Measurements from ENCODE around the gene PHLDB3. TPM values are rescaled to one million over a fixed set of nuclear protein-coding genes. Genes with fewer than 3 reads are reported as not detected.
A peak's percentile ranks its signal among the peaks of the same experiment; 100 is the strongest.

Gene PHLDB3
- total and polyA plus RNA-seq, 12 donors, result 4.0 to 10.0 (median 5.7) TPM

DNA sequence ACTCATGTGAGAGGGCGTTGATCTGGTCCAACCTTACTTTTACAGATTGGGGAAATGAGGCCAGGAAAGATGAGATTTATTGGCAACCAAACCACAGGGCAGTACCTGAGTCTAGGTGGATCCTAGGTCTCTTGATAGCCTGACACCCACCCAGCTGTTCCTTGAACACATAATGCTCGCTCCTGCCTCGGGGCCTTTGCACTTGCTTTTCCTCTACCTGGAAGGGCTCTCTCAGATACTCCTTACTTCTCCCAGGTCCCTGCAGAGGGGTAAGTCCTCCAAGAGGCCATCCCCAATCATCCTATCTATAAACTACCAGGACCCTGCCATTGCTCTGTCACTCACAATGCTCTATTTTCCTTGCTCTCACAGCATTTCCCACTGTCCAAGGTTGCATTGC is 35.8 kb upstream of the PHLDB3 start:
- H3K27me3 ChIP-seq, result no peaks in the 10 kb centered on the region
- DNase-seq (no peak), ATAC-seq (no peak)
- H3K27ac ChIP-seq, result no peak overlapping the region
- TF ChIP-seq CTCF (IDR thresholded peaks at IDR 0.05), result no peak
- H3K4me1 ChIP-seq, result peaks cover 0 to 5% (median 0%) of the 10 kb centered on the region in 9 donors
- H3K36me3 ChIP-seq, result peaks cover 0 to 85% (median 47%) of the 10 kb centered on the region in 9 donors
- intact Hi-C loops (cut with DNase I), result loop anchor here in 2 of 10 donors (10.0 kb wide), 2 partner anchors 104 to 244 kb away; partner anchors contain the start of gene KCNN4 (in 1 of the 2)
- WGBS, 2 donors, result 96 to 97% methylated on average over 3 of the region's 3 CpGs
- H3K4me3 ChIP-seq, result no peak overlapping the region
- H3K9me3 ChIP-seq, result peaks cover 0 to 15% (median 10%) of the 10 kb centered on the region in 11 donors

GRCh38 chr19:43538922-43539321 is 34.4 kb upstream of the PHLDB3 start:
- no peak for DNase-seq
- H3K4me3 ChIP-seq, result no peak overlapping the region
- H3K36me3 ChIP-seq, result peaks cover 0 to 71% (median 35%) of the 10 kb centered on the region in 9 donors
- peaks cover 0 to 15% (median 10%) of the 10 kb centered on the region in 11 donors for H3K9me3 ChIP-seq
- no peak for ATAC-seq
- no peak for TF ChIP-seq CTCF (IDR thresholded peaks at IDR 0.05)
- H3K27ac ChIP-seq, result no peak overlapping the region
- H3K27me3 ChIP-seq, result no peaks in the 10 kb centered on the region
- intact Hi-C loops (cut with DNase I), result loop anchor here in 7 of 10 donors (5.0 to 10.0 kb wide), 6 partner anchors 53 to 126 kb away; partner anchors contain the start of genes IRGQ (in 2 of the 7) and ZNF576 (in 2 of the 7)
- peaks cover 0 to 18% (median 5%) of the 10 kb centered on the region in 9 donors for H3K4me1 ChIP-seq

GRCh38 chr19:43534816-43535761 is 30.5 kb upstream of the PHLDB3 start:
- peak; percentile 68 to 74 for DNase-seq
- Histone ChIP-seq H3K9me3 (peaks cover 0 to 15% (median 10%) of the 10 kb centered on the region in 11 donors), H3K4me3 (peak overlapping the region in 2 of 10 donors; percentile 66 to 74), H3K36me3 (peaks cover 0 to 33% (median 15%) of the 10 kb centered on the region in 9 donors), H3K27me3 (no peaks in the 10 kb centered on the region), H3K4me1 (peaks cover 0 to 33% (median 7%) of the 10 kb centered on the region in 9 donors), H3K27ac (peak overlapping the region in 6 of 10 donors; percentile 82 to 91 (median 89))
- 45 to 57% methylated on average over 58 to 62 of the region's 62 CpGs for WGBS, 2 donors
- ATAC-seq, result peak in 2 of 8 donors; percentile 13 to 18
- intact Hi-C loops (cut with DNase I), result loop anchor here in 7 of 10 donors (1.0 to 10.0 kb wide), 9 partner anchors 57 to 134 kb away; partner anchors contain the start of genes IRGQ (in 5 of the 7) and ZNF576 (in 5 of the 7)
- TF ChIP-seq CTCF (IDR thresholded peaks at IDR 0.05), result peak; percentile 20 to 69 (median 60)

DNA sequence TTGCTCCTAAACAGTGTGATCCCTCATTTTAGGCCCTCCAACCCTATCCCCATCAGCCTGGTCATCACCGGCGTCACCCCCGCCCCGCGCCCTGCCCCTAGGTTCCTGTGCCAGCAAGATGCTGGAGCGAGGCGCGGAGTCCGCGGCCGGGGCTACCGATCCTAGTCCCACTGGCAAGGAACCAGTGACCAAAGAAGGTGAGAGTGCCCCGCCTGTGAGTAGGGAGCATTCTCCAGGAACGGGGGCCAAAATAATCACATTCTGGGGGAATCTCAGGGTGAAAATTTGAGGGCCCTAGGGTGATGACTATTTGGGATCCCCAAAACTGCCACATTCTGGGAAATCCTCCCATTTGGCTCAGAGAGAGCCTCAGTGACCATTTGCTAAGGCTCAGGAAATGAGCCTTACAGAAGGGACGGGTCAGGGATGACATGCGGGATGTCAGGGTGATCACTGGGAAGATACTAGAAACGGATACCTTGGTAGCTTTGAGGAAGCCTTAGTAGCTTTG is 29.8 kb upstream of the PHLDB3 start:
- DNase-seq, result no peak
- H3K9me3 ChIP-seq, result peaks cover 0 to 12% (median 8%) of the 10 kb centered on the region in 11 donors
- peaks cover 0 to 33% (median 7%) of the 10 kb centered on the region in 9 donors for H3K4me1 ChIP-seq
- intact Hi-C loops (cut with DNase I), result loop anchor here in 6 of 10 donors (1.0 to 10.0 kb wide), 7 partner anchors 60 to 134 kb away; partner anchors contain the start of genes IRGQ (in 4 of the 6) and ZNF576 (in 4 of the 6)
- H3K4me3 ChIP-seq, result peak overlapping the region in 9 of 10 donors; percentile 48 to 74 (median 64)
- ATAC-seq, result no peak
- 12% methylated on average over 17 of the region's 17 CpGs for WGBS, 2 donors
- peak overlapping the region in 8 of 10 donors; percentile 66 to 91 (median 88) for H3K27ac ChIP-seq
- peaks cover 0 to 27% (median 15%) of the 10 kb centered on the region in 9 donors for H3K36me3 ChIP-seq
- no peak for TF ChIP-seq CTCF (IDR thresholded peaks at IDR 0.05)
- no peaks in the 10 kb centered on the region for H3K27me3 ChIP-seq
